ENCODE results near the gene RAB4B.
"Not testable (repeated sequence)": the region's sequence is repeated elsewhere in the genome, so short reads cannot be mapped to it uniquely, and the experiment has no call there.

The RAB4B gene

DNA sequence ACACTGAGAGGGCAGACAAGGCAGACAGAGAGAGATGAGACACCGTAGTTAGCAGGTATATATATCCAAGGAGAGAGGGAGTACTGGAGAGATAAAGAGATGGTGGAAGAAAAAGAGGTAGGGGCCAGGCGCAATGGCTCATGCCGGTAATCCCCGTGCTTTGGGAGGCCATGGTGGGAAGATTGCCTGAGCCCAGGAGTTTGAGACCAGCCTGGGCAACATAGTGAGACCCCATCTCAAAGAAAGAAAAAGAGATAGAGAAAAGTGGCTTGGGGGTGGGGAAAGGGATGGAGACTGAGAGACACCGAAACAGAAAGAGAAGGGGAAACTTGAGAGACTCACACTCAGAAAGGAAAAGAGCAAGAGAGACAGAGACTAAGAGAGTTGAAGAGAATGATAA, 2.5 kb downstream of the RAB4B start:
- no peak for DNase-seq (ENCODE audit: low spot score)

DNA sequence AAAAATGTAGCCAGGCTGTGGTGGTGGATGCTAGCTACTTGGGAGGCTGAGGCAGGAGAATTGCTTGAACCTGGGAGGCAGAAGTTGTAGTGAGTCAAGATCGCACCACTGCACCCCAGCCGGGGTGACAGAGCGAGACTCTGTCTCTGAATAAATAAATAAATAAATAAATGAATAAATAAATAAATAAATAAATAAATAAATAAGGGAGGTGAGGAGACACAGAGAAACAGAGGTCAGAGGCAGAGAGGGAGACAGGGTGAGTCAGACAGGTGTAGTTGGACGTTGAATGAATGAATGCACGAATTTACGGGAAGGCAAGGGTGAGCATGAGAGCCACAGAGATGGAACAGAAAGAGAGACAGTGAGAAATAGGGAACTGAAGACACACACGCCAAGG, 3.1 kb downstream of the RAB4B start:
- DNase-seq (ENCODE audit: low spot score), result no peak

DNA sequence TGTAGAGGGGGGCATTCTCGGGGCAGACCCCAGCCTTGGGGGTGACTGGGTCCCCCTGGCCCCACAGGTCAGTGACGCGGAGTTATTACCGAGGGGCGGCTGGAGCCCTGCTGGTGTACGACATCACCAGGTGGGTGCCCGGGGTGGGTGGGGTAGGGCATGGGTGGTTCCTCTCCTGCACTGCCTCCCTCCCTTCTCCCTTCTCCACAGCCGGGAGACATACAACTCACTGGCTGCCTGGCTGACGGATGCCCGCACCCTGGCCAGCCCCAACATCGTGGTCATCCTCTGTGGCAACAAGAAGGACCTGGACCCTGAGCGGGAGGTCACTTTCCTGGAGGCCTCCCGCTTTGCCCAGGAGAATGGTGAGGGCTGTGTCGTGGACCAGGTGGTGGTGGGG, 5.7 kb downstream of the RAB4B start:
- DNase-seq (ENCODE audit: low spot score), result no peak

DNA sequence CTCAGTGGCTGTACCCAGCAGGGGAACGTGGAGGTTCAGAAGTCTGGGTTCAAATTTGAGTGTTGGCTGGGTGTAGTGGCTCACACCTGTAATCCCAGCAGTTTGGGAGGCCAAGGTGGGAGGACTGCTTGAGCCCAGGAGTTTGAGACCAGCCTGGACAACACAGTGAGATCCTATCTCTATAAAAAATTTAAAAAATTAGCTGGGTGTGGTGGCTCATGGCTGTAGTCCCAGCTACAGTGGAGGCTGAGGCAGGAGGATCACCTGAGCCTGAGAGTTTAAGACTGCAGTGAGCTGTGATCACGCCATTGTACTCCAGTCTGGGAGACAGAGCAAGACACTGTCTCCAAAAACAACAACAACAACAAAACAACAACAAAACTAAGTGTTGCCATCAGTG, 6.1 kb downstream of the RAB4B start:
- not testable (repeated sequence) for DNase-seq (ENCODE audit: low spot score)

DNA sequence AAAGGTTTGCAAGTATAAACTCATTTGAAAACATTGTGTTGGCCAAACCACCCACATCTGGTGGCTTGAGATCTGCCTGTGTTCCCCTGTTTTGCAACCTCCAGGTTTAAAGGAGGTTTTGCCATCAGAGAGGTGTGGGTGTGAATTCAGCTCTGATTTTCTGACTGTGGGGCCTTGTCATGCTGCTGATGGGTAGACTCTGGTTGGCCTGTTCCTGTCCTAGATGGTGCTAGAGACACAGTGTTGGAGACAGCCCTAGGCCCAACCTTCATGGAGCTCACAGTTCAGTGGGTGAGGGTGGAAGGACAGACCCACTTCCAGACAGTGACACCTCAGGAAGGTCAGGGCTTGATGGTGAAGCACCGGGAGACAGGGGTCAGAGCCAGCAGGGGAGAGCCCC, 7.5 kb downstream of the RAB4B start:
- no peak for DNase-seq (ENCODE audit: low spot score)

DNA sequence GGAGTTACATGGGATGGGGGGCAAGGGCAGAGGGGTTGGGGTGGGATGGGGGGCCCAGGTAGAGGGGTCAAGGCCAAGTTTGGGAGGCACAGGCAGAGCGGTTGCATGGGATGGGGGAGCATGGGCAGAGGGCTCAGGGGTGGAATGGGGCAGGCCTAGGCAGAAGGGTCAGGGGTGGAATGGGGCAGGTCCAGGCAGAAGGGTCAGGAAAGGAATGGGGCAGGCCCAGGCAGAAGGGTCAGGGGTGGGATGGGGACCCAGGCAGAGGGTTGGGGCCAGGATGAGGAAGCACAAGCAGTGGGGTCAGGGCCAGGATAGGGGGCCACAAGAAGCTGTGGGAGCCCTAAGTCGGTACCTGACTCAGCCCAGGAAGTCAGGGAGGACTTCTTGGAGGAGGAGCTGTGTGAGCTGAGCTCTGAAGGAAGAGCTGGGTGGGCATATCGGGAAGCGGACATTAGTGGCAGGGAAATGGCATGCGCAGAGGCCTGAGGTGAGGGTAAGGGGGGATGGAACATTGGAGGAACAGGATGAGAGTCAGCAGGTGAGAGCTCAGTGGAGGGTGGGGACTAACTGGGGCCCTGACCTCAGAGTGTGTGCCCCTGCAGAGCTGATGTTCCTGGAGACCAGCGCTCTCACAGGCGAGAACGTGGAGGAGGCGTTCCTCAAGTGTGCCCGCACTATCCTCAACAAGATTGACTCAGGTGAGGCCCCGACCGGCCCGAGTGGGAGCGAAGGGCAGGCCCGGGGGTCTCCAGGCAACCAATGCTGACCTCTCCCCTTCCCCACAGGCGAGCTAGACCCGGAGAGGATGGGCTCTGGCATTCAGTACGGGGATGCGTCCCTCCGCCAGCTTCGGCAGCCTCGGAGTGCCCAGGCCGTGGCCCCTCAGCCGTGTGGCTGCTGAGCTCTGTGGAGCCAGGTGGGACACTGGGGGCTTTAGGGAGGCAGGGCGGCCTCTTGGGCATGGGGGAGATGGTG, 8.3 kb downstream of the RAB4B start:
- no peak for DNase-seq (ENCODE audit: low spot score)

DNA sequence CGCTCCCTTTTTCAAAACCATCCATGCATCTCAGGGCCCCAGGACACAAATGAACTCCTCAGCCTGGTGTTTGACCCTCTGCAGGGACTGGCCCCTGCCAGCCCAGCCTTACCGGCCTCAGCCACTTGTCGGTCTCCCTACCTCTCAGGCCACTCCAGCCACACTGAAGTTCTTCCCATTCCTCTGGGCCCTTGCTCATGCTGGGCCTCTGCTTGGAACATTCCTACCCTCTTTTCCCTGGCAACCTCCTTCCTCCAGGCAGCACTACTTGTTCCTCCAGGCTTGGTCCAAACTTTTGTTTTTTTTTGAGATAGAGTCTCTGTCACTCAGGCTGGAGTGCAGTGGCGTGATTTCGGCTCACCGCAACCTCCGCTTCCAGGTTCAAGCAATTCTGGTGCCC, 13.3 kb downstream of the RAB4B start:
- DNase-seq (ENCODE audit: low spot score), result no peak

DNA sequence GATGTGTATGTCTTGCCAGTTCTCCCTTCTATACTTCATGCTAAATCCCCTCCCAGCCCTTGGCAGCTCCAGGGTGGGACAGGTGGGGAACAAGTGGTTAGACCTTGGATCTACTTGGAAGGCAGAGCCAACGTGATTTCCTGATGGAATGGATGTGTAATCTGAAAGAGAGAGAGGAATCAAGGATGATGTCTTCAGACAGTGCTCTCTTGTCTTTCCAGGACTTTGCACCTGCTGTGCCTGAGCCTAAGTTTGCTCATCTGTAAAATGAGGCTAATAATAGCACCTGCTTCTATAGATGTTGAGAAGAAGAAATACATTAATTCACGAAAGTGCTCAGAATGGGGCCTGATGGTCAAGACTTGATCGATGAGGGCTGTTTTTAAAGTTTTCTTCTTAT, 13.9 kb downstream of the RAB4B start:
- DNase-seq (ENCODE audit: low spot score), result no peak

DNA sequence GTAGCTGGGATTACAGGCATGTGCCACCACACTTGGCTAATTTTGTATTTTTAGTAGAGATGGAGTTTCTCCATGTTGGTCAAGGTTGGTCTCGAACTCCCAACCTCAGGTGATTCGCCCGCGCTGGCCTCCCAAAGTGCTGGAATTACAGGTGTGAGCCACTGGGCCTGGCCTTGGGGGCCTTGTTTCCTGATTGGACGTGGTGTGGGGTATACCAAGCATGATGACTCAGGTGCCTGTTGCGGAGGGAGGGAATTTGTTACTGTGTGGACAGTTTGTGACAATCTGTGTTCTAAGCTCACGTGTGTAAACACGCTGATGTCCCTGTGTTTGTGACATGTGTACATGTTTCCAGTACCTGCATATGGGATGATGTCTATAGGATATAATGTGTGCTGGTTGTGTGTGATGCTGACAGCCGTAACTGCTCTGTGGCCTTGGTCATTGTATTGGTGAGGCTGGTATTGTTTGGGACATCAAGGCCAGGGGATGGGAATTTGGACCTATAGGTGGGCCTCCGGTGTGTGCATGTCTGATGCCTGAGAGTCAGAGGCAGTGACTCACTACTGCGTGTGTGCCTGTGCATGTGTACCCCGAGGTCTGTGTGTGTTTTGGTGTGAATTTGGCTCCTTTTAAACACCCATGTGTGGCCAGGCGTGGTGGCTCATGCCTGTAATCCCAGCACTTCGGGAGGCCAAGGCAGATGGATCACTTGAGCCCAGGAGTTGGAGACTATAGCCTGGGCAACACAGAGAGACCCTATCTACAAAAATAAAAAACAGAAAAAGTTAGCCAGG, 19.3 kb downstream of the RAB4B start:
- no peak for DNase-seq (ENCODE audit: low spot score)

DNA sequence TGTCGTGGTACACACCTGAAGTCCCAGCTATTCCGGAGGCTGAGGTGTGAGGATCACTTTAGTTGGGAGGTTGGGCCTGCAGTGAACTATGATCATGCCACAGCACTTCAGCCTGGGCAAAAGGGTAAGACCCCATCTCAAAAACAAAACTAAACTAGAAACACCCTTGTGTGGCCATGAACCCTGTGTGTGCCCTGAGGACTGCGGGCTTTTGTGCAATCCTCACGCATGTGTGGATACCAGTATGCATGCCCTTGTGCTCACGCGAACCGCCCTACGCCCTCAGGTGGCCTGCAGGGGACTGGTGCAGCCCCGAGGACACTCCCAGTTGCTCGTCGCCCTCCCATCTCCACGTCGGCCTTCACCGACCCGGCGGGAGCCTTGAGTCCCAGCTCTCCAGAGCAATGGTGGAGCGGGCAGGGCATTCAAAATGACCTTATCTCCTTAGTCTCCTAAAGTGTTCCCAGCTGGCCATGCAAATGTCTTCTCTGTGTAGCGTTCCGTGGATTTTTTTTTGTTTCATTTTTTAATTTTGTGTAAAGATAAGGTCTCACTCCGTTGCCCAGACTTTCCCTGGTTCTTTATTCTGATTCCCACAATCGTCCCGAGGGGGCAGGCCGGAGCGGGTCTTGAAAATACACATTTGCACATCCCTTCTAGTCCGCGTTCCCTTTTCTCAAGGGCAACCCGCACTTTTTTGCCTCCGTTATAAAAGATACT, 20.1 kb downstream of the RAB4B start:
- peak; percentile 77 for DNase-seq (ENCODE audit: low spot score)

DNA sequence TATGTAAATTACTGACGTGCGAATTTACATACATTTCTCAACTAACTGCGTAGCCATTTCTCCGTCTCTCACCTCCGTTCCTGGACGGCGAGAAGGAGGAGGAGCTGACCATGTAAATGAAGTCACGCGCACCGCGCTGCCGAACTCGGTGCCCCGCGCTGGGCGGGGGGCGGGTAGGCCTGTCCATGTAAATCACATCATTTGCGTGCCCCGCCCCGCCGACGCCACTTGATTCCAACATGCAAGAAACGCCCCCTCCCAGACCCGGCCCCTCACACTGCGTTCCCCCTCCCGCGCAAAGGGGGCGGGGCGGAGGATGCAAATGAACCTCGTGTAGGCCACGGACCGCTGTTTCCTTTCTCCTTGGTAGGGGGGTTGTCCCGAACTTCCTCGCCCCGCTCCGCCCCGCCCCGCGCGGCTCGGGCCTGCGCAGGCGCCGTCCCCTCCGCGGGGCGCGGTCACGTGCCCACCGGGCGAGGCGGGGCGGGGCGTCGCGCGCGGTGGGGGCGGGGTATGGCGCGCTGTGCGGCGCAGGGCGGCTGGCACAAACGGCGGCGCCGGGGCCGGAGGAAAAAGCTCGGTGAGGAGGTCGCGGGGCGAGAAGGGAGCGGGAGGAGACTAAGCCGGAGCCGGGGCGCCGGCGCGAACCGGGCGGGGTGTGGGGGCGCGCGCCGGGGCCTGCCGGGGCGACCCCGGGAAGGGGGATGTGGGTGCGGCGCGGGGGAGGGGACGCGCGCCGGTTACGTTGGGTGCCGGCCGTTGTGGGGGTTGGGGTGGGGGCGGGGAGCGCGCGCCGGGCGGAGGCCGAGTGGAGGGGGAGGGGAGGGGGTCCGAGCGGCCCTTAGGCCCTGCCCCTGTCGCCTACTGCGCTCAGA, 20.9 kb downstream of the RAB4B start, which contains the start of gene EGLN2:
Gene EGLN2, plus strand, starts transcription at position 509 of the 875 bp plus-strand sequence. CDS start 1,382 bp downstream, outside the sequence.
- DNase-seq (ENCODE audit: low spot score), result peak; percentile 98

DNA sequence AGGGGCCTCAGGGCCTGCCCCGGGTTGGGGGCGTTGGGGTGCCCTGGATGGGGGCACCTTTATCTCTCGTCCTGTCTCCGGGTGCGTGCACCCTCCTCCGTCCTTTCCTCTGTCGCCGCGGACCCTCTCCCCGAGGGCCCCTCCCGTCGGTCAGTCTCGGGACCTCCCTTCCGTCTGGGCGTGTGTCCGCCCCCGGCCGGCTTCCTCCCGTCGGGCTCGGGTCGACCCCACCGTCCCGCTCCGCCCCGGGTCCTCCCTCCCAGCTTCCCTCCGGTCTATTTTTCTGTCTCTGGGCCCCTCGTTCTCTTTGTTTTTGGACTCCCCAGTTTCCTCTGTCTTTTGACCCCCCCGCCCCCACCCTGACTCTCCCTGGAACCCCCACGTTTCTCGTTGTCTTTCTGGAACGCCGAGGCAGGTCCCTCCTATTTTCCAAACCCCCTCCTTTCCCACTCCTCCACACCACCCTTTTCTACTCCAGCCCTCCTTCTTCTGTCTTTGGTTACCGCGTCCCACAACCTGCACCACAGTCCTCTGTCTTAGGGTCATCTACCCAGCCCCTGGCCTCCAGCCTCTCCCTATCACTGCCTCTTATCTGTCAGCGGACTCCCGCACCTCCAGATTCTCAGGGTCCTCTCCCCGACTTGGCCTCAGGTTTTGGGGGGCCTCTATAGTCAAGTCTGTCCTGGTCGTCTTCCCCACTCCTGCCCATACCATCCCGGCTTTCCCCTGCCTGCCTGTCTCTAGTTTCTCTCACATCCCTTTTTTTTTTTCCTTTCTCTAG, 21.7 kb downstream of the RAB4B start:
- no peak for DNase-seq (ENCODE audit: low spot score)

DNA sequence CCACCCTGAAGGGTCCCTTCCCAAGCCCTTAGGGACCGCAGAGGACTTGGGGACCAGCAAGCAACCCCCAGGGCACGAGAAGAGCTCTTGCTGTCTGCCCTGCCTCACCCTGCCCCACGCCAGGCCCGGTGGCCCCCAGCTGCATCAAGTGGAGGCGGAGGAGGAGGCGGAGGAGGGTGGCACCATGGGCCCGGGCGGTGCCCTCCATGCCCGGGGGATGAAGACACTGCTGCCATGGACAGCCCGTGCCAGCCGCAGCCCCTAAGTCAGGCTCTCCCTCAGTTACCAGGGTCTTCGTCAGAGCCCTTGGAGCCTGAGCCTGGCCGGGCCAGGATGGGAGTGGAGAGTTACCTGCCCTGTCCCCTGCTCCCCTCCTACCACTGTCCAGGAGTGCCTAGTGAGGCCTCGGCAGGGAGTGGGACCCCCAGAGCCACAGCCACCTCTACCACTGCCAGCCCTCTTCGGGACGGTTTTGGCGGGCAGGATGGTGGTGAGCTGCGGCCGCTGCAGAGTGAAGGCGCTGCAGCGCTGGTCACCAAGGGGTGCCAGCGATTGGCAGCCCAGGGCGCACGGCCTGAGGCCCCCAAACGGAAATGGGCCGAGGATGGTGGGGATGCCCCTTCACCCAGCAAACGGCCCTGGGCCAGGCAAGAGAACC, 22.4 kb downstream of the RAB4B start:
- DNase-seq (ENCODE audit: low spot score), result no peak

DNA sequence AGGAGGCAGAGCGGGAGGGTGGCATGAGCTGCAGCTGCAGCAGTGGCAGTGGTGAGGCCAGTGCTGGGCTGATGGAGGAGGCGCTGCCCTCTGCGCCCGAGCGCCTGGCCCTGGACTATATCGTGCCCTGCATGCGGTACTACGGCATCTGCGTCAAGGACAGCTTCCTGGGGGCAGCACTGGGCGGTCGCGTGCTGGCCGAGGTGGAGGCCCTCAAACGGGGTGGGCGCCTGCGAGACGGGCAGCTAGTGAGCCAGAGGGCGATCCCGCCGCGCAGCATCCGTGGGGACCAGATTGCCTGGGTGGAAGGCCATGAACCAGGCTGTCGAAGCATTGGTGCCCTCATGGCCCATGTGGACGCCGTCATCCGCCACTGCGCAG, 22.9 kb downstream of the RAB4B start:
- no peak for DNase-seq (ENCODE audit: low spot score)

DNA sequence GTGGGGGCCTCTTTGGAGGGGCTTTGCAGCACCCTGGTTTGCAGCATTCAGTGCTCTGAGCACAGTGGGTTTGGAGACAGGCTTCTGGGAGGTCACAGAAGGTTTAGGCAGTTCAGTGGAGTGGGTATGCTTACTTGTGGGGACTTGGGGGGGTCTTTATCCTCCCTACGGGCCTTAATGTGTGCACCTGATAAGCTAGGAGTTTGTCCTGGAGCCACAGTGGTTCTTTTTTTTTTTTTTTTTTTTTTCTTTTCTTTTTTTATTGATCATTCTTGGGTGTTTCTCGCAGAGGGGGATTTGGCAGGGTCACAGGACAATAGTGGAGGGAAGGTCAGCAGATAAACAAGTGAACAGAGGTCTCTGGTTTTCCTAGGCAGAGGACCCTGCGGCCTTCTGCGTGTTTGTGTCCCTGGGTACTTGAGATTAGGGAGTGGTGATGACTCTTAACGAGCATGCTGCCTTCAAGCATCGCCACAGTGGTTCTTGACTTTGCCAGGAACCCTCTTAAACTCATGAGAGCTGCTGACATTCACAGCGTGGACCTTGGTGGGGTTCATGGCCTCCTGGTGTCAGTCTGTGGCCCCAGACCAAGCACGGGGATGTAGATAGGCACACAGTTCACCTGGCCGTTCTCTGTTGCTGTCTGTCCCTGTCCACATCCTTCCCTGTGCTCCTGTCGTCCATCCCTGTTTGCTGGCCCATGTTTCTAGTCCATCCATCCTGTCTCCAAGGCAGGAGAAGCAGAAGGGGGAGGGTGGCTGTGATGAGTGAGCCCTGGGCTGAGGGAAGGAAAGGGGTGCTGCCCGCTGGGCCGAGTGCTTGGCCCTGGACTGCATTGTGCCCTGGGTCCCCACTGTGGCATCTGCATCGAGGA, 23.6 kb downstream of the RAB4B start:
- no peak for DNase-seq (ENCODE audit: low spot score)

DNA sequence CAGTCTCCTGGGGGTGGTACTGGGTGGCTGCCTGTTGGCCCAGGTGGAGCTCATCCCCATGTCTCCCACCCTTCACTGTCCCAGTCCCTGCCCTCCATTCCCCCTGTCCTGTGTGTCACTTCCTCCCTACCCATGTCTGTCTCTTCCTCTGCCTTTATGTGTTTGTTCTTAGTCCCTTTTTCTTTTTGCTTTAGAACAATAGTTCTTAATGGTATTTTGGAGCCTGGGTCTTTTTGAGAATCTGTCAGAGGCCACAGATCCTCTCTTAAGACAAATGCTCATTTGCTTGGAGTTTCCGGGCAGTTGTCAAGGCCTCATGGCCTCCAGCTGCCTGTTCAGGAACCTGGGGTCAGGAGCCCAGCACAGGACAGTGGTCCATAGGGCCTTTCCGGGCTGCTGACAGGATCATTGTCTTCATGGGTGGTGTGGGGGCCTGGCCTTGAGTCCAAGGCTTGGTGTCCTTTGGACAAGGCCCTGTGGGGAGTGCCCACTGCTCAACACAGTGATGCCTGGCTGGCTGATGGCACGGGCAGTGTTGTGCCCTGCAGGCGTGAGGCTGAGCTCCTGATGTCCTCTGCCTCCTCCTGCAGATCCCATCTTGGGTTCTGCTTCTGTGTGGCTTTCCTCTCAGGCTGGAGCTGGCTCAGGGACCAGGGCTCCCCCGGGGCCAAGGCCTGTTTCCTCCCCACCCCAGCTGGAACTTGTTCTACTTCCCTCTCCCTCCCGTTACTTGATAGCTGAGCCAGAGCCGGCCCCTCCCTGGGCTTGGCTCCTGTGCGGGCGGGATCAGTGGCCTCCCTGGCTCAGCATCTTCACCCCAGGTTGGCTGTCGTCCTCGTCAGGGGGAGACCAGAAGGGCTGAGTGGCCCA, 24.5 kb downstream of the RAB4B start:
- no peak for DNase-seq (ENCODE audit: low spot score)

DNA sequence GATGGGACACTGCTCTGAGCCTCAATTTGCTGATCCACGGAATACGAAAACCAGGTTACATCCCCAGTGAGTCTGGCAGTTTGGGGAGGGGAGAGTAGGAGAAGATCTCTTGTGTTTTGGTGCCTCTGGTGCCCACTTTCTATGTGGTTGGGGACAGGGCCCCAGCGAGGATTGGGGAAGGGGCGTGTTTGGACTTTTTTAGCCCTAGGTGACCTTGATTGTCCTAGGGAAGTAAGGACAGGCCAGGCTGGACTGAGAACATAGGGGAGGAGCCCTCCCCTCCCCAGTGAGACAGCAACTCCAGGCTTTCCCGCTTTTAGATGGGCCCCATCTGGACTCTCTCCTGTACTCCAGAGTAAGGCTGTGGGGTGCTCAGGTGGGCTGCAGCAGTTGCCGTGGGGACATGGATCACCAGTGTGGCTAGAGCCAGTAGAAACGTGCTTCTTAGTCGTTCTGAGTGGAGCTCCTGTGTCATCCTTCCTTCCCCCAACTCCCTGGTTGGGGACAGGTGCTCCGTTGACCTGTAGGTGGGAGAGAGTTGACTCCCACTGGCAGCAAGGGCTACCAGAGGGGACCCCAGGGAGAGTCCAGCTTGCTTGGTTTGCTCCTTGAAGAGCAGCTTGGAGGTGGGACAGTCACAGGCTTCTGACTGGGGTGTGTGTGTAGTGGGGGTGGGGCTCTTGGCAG, 25.3 kb downstream of the RAB4B start:
- no peak for DNase-seq (ENCODE audit: low spot score)

All from AG08395 (cell line).